Kidney epithelial cell (primary cell): ENCODE data around the gene BTG1. TPM values are rescaled to one million over a fixed set of nuclear protein-coding genes. Genes with fewer than 3 reads are reported as not detected.
A peak's percentile ranks its signal among the peaks of the same experiment; 100 is the strongest.

ENCODE experiments used
- DNase-seq: peaks from one replicate; pipeline ENCODE4 v3.0.0-alpha.2; 2010; ENCODE audit warnings: low read depth
- H3K27me3 ChIP-seq: 2 replicates; pipeline ENCODE4 v1.6.0; 2011; ENCODE audit warnings: low read length; ENCODE audit not compliant: control insufficient read depth, insufficient read depth
- H3K36me3 ChIP-seq: 2 replicates; pipeline ENCODE4 v1.5.1; 2011; ENCODE audit warnings: low read length; ENCODE audit not compliant: control insufficient read depth, insufficient read depth
- H3K4me3 ChIP-seq: 2 replicates; pipeline ENCODE4 v1.5.1; 2011; ENCODE audit warnings: low read depth, mild to moderate bottlenecking, control low read depth, low read length
- CTCF ChIP-seq: IDR thresholded peaks from 2 replicates; pipeline ENCODE4 v1.5.1; 2011; ENCODE audit warnings: mild to moderate bottlenecking, moderate library complexity, low read length, control low read depth, inconsistent platforms; ENCODE audit not compliant: insufficient read depth, poor library complexity, severe bottlenecking
- total RNA-seq: library from RNA; depleted of rRNA; stranded (reverse); fragments of >200 nt; gene quantifications from 2 replicates; pipeline ENCODE4 v1.2.3, GENCODE V29; 2015

BTG1 gene
- total RNA-seq, 1 donor from 2014 or later = 52.4 TPM

GRCh38 chr12:92142251-92142926 is 3.3 kb downstream of the BTG1 start:
- no peak for DNase-seq
- TF ChIP-seq CTCF = no peak
- H3K27me3 ChIP-seq = no peaks in the 10 kb centered on the region
- H3K36me3 ChIP-seq = no peaks in the 10 kb centered on the region
- H3K4me3 ChIP-seq = peak overlapping the region; percentile 99

GRCh38 chr12:92141591-92142121 is 4.0 kb downstream of the BTG1 start:
- H3K4me3 ChIP-seq = peak overlapping the region; percentile 99
- no peak for TF ChIP-seq CTCF
- no peak for DNase-seq
- no peaks in the 10 kb centered on the region for H3K36me3 ChIP-seq
- H3K27me3 ChIP-seq = no peaks in the 10 kb centered on the region

GRCh38 chr12:92140896-92141536 is 4.6 kb downstream of the BTG1 start:
- H3K4me3 ChIP-seq = peak overlapping the region; percentile 99
- no peak for TF ChIP-seq CTCF
- DNase-seq = no peak

GRCh38 chr12:92140156-92140555 is 5.5 kb downstream of the BTG1 start:
- Histone ChIP-seq H3K4me3 (peak overlapping the region; percentile 99), H3K36me3 (no peaks in the 10 kb centered on the region), H3K27me3 (no peaks in the 10 kb centered on the region)
- TF ChIP-seq CTCF = no peak
- DNase-seq = no peak

More at GRCh38 chr12:92140896-92141536, 4.6 kb downstream of the BTG1 start:
- Histone ChIP-seq H3K27me3 (no peaks in the 10 kb centered on the region), H3K36me3 (no peaks in the 10 kb centered on the region)

GRCh38 chr12:92139634-92140150 is 6.0 kb downstream of the BTG1 start:
- Histone ChIP-seq H3K27me3 (no peaks in the 10 kb centered on the region), H3K36me3 (no peaks in the 10 kb centered on the region), H3K4me3 (peak overlapping the region; percentile 99)
- no peak for DNase-seq
- TF ChIP-seq CTCF = no peak
